GM23248 (cell line): Measurements from ENCODE around the gene GRB10. TPM values are rescaled to one million over a fixed set of nuclear protein-coding genes. Genes with fewer than 3 reads are reported as not detected.
"Not testable (repeated sequence)": the region's sequence is repeated elsewhere in the genome, so short reads cannot be mapped to it uniquely, and the experiment has no call there.

Source experiments
- DNase-seq: peaks from one replicate; pipeline ENCODE4 v3.0.0-alpha.2; 2015
- H2AFZ ChIP-seq: fragments of 200-600 bp; sonication (generic); 2 replicates; pipeline ENCODE4 v1.6.1; 2016; ENCODE audit warnings: antibody characterized with exemption
- H3F3A ChIP-seq: fragments of 200-600 bp; sonication (generic); 2 replicates; pipeline ENCODE4 v1.6.1; 2016; ENCODE audit warnings: mild to moderate bottlenecking, antibody characterized with exemption, mixed run types; ENCODE audit not compliant: insufficient read depth
- H3K27ac ChIP-seq: fragments of 200-600 bp; sonication (generic); 2 replicates; pipeline ENCODE4 v1.5.1; 2016; ENCODE audit warnings: mild to moderate bottlenecking
- H3K27me3 ChIP-seq: fragments of 200-600 bp; sonication (generic); replicated peaks from 2 replicates; pipeline ENCODE4 v1.6.1; 2016; ENCODE audit warnings: mild to moderate bottlenecking; ENCODE audit not compliant: insufficient read depth
- H3K36me3 ChIP-seq: fragments of 200-600 bp; sonication (generic); 2 replicates; pipeline ENCODE4 v1.6.1; 2016; ENCODE audit warnings: low read depth, mild to moderate bottlenecking
- H3K4me1 ChIP-seq: fragments of 200-600 bp; sonication (generic); 2 replicates; pipeline ENCODE4 v1.6.1; 2016; ENCODE audit warnings: mild to moderate bottlenecking; ENCODE audit not compliant: insufficient read depth
- H3K4me2 ChIP-seq: fragments of 200-600 bp; sonication (generic); one replicate; pipeline ENCODE4 v1.6.1; 2016; ENCODE audit warnings: mild to moderate bottlenecking; ENCODE audit not compliant: unreplicated experiment
- H3K4me3 ChIP-seq: fragments of 200-600 bp; sonication (generic); 2 replicates; pipeline ENCODE4 v1.5.1; 2016; ENCODE audit warnings: mild to moderate bottlenecking
- H3K79me2 ChIP-seq: fragments of 200-600 bp; sonication (generic); 2 replicates; pipeline ENCODE4 v1.6.1; 2016; ENCODE audit warnings: mild to moderate bottlenecking; ENCODE audit not compliant: insufficient read depth
- H3K9ac ChIP-seq: fragments of 200-600 bp; sonication (generic); 2 replicates; pipeline ENCODE4 v1.6.1; 2016; ENCODE audit warnings: mild to moderate bottlenecking
- H3K9me2 ChIP-seq: fragments of 200-600 bp; sonication (generic); 2 replicates; pipeline ENCODE4 v1.6.1; 2016; ENCODE audit warnings: mixed run types, mild to moderate bottlenecking, moderate library complexity; ENCODE audit not compliant: insufficient read depth
- H3K9me3 ChIP-seq: fragments of 200-600 bp; sonication (generic); one replicate; pipeline ENCODE4 v1.6.1; 2017; ENCODE audit warnings: low read depth
- H4K20me1 ChIP-seq: fragments of 200-600 bp; sonication (generic); 2 replicates; pipeline ENCODE4 v1.6.0; 2016; ENCODE audit not compliant: insufficient read depth
- EZH2 ChIP-seq: fragments of 200-600 bp; sonication (generic); IDR thresholded peaks from 2 replicates; pipeline ENCODE4 v1.6.1; 2018; ENCODE audit warnings: antibody characterized with exemption, mild to moderate bottlenecking; ENCODE audit not compliant: insufficient read depth, poor library complexity, severe bottlenecking
- EZH2phosphoT487 ChIP-seq: fragments of 200-600 bp; sonication (generic); IDR thresholded peaks from 2 replicates; pipeline ENCODE4 v1.6.1; 2018; ENCODE audit warnings: antibody characterized with exemption, moderate library complexity, mild to moderate bottlenecking, low read depth; ENCODE audit not compliant: insufficient read depth
- WGBS, 2 experiments: methylation state at CpG; one replicate each; pipeline ENCODE4 v1.1.6; 2015 to 2017; ENCODE audit warnings: low lambda C conversion rate in 2 of 2, low coverage in 1 of 2; ENCODE audit errors: missing lambda C conversion rate in 2 of 2; 5-methylcytosine and 5-hydroxymethylcytosine counted together
- in situ Hi-C: fragments of 300-500 bp; cut with MboI; formaldehyde crosslinking; loops from 2 replicates; pipeline ENCODE4 v1.15.0; 2020
- polyA plus RNA-seq: library from polyadenylated mRNA; unstranded; fragments of >200 nt; fragmentation: Nextera tagmentation; extraction: Ambion mirVana; gene quantifications from 2 replicates; pipeline ENCODE4 v1.2.1, GENCODE V29; 2016
- total RNA-seq: library from RNA; depleted of rRNA; stranded (reverse); fragments of >200 nt; shearing (Covaris generic); gene quantifications from 2 replicates; pipeline ENCODE4 v1.2.3, GENCODE V29; 2014

GRB10 gene
- total and polyA plus RNA-seq, 2 experiments from 2014 or later, result 12.9 to 25.9 TPM

- Histone ChIP-seq H3K79me2 (no peaks in the 10 kb centered on the region), H3K9ac (no peak overlapping the region), H3K36me3 (no peaks in the 10 kb centered on the region), H3K9me3 (no peaks in the 10 kb centered on the region), H2AFZ (no peak overlapping the region), H3F3A (no peaks in the 10 kb centered on the region), H3K9me2 (no peaks in the 10 kb centered on the region), H3K4me2 (no peak overlapping the region), H3K4me3 (no peak overlapping the region), H4K20me1 (no peaks in the 10 kb centered on the region), H3K4me1 (no peaks in the 10 kb centered on the region), H3K27ac (no peak overlapping the region), H3K27me3 (peaks cover 9% of the 10 kb centered on the region; the same call in 1 of the 2 replicates)
- in situ Hi-C loops, result no loop called here
- no peak for DNase-seq
- WGBS, 2 experiments, result 72 to 73% methylated on average over 5 of the region's 5 CpGs
- TF ChIP-seq EZH2, result no peak
- TF ChIP-seq EZH2phosphoT487, result no peak
Measured at GRCh38 chr7:50584793-50585408, 197.8 kb downstream of the GRB10 start.

GRCh38 chr7:50584386-50584785 is 198.3 kb downstream of the GRB10 start:
- in situ Hi-C loops, result no loop called here
- no peaks in the 10 kb centered on the region for H3F3A ChIP-seq
- no peak overlapping the region for H2AFZ ChIP-seq
- 42 to 55% methylated on average over 3 to 4 of the region's 4 CpGs for WGBS, 2 experiments
- no peaks in the 10 kb centered on the region for H3K9me3 ChIP-seq
- no peak overlapping the region for H3K4me2 ChIP-seq
- H3K4me1 ChIP-seq, result no peaks in the 10 kb centered on the region
- DNase-seq, result no peak
- H3K79me2 ChIP-seq, result no peaks in the 10 kb centered on the region
- H3K36me3 ChIP-seq, result no peaks in the 10 kb centered on the region
- H3K9me2 ChIP-seq, result no peaks in the 10 kb centered on the region
- no peak overlapping the region for H3K9ac ChIP-seq
- TF ChIP-seq EZH2 (no peak), EZH2phosphoT487 (no peak)
- no peak overlapping the region for H3K4me3 ChIP-seq
- no peak overlapping the region for H3K27ac ChIP-seq
- H3K27me3 ChIP-seq, result peaks cover 9% of the 10 kb centered on the region; the same call in 1 of the 2 replicates
- H4K20me1 ChIP-seq, result no peaks in the 10 kb centered on the region

DNA sequence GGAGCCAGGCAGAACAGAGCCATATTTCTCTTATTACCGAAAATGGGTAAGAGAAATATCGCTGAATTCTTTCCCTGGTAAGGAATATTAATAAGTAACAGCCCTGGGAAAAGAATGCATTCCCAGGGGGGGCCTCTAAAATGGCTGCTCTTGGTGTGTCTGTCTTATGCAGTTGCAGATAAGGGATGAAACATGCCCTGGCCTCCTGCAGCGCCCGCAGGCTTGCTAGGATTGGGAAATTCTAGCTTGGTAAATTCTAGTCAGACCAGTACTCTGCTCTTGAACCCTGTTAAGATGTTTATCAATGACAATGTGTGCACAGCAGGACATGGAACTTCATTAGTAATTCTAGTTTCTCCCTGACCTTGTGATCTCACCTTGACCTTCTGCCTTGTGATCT is 199.4 kb downstream of the GRB10 start:
- H3F3A ChIP-seq, H3K36me3 ChIP-seq, H3K4me2 ChIP-seq, H3K79me2 ChIP-seq, in situ Hi-C loops, H3K9me3 ChIP-seq, H3K27ac ChIP-seq, H3K4me3 ChIP-seq, H3K9me2 ChIP-seq, H3K27me3 ChIP-seq, H3K4me1 ChIP-seq, H3K9ac ChIP-seq, H2AFZ ChIP-seq, DNase-seq, H4K20me1 ChIP-seq: not testable (repeated sequence)
- WGBS, 2 experiments, result 66 to 67% methylated on average over 4 of the region's 4 CpGs

DNA sequence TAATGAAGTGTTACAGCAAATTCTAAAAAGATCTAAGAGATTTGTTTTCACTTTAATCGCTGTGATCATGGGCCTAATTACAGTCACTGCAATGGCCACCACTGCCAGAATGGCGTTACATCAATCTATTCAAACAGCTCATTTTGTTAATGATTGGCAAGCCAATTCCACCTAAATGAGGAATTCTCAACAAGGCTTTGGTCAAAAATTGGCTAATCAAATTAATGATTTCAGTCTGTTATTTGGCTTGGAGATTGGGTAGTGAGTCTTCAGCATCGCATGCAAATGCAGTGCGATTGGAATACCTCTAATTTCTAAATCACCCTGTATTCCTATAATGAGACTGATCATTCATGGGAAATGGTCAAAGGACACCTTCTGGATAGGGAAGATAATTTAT is 200.4 kb downstream of the GRB10 start:
- H3K9ac ChIP-seq, H3K9me2 ChIP-seq, H3K27ac ChIP-seq, H3K79me2 ChIP-seq, DNase-seq, H4K20me1 ChIP-seq, H3F3A ChIP-seq, H3K4me3 ChIP-seq, H3K4me2 ChIP-seq, H2AFZ ChIP-seq, H3K9me3 ChIP-seq, H3K36me3 ChIP-seq, in situ Hi-C loops, H3K27me3 ChIP-seq, H3K4me1 ChIP-seq: not testable (repeated sequence)
- 62 to 65% methylated on average over 4 of the region's 4 CpGs for WGBS, 2 experiments

DNA sequence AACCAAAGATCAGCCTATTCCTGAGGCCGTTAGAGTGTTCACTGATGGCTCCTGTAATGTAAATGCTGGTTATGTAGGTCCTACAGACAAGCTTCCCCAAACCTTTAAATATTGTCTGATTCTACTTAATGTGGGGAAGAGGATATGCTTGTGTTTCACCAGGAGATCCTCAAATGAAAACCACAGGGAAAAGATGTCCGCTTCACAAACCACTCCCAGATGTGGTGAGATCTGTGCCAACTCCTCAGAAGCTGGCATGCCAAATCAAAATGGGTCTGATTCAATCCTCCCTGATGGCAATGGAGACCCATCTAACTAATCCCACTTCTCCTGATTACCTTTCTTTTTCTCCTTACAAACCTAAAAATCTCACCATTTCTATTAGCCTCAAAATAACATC is 202.0 kb downstream of the GRB10 start:
- DNase-seq, result not testable (repeated sequence)

More for the DNA sequence above, 202.0 kb downstream of the GRB10 start:
- H3F3A ChIP-seq, H3K9me2 ChIP-seq, H3K36me3 ChIP-seq, H3K9me3 ChIP-seq, H3K9ac ChIP-seq, H3K4me3 ChIP-seq, H2AFZ ChIP-seq, H3K4me2 ChIP-seq, H3K79me2 ChIP-seq, in situ Hi-C loops, H4K20me1 ChIP-seq, H3K27ac ChIP-seq, H3K4me1 ChIP-seq, H3K27me3 ChIP-seq: not testable (repeated sequence)
- WGBS, 2 experiments, result 40 to 60% methylated on average over 2 of the region's 2 CpGs
